ENCODE data around the gene CLIC1.

CLIC1 gene

DNA sequence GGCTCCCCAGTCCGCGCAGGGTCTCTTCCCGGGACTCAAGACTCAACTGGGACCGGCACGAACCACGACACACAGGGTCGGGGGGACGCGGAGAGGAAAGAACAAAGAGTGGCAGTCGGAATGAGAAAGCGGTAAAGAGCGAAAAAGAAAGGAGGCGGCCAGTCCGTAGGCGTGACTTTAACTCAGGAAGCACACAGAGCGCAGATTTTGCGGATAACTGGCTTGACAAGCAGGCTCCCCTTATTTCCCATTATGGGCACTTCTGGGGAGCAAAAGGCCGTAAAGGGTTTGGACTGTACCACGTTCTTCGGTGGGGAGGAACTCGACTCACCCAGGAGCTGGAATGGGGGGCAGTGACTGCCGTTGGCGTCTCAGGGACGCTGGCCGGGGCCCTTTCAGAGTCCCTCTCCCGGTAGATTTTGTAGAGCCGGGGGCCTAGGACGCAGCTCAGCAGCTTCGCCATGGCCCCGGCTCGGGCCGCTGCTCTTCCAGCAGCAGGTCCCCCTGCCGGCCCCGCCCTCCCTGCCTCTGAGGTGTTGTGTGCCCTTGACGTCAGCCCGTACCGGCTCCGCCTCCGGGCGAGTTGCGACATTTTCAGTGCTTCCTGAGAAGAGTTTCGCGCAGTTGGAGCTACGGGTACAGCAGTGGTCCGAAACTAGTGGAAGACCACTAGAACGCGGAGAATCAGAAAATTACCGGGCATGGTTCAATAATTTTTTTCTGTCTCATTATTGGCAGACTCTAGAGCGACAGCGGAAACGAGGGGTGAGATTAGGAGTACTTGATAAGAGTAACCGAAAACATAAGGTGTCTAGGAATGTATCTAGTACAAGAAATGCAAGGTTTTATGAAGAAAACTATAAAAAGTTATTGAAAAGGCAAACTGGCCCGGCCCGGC is 33.3 kb downstream of the CLIC1 start, which contains the start of gene ABHD16A (continued):
- no peak for TF ChIP-seq SETDB1 (IDR thresholded peaks at IDR 0.05; ENCODE audit: insufficient read length, low read length)
- no peak for TF ChIP-seq GLI4 (tag by site-specific recombination; IDR thresholded peaks at IDR 0.05)
- peak; percentile 75 for TF ChIP-seq SP7 (tag by site-specific recombination; IDR thresholded peaks at IDR 0.05)
- TF ChIP-seq, protein P1, sequence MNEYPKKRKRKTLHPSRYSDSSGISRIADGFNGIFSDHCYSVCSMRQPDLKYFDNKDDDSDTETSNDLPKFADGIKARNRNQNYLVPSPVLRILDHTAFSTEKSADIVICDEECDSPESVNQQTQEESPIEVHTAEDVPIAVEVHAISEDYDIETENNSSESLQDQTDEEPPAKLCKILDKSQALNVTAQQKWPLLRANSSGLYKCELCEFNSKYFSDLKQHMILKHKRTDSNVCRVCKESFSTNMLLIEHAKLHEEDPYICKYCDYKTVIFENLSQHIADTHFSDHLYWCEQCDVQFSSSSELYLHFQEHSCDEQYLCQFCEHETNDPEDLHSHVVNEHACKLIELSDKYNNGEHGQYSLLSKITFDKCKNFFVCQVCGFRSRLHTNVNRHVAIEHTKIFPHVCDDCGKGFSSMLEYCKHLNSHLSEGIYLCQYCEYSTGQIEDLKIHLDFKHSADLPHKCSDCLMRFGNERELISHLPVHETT (tag by site-specific recombination; IDR thresholded peaks at IDR 0.05), result no peak
- no peak for TF ChIP-seq ZNF223 (tag by site-specific recombination; IDR thresholded peaks at IDR 0.05)
- TF ChIP-seq ZNF585B (tag by site-specific recombination; IDR thresholded peaks at IDR 0.05), result no peak
- TF ChIP-seq ZNF521 (tag by site-specific recombination; IDR thresholded peaks at IDR 0.05), result no peak
- TF ChIP-seq, protein P2, sequence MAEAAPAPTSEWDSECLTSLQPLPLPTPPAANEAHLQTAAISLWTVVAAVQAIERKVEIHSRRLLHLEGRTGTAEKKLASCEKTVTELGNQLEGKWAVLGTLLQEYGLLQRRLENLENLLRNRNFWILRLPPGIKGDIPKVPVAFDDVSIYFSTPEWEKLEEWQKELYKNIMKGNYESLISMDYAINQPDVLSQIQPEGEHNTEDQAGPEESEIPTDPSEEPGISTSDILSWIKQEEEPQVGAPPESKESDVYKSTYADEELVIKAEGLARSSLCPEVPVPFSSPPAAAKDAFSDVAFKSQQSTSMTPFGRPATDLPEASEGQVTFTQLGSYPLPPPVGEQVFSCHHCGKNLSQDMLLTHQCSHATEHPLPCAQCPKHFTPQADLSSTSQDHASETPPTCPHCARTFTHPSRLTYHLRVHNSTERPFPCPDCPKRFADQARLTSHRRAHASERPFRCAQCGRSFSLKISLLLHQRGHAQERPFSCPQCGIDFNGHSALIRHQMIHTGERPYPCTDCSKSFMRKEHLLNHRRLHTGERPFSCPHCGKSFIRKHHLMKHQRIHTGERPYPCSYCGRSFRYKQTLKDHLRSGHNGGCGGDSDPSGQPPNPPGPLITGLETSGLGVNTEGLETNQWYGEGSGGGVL (tag by site-specific recombination; IDR thresholded peaks at IDR 0.05), result no peak
- TF ChIP-seq ZEB2 (tag by site-specific recombination; IDR thresholded peaks at IDR 0.05), result peak; percentile 83
- TF ChIP-seq ZNF544 (tag by site-specific recombination; IDR thresholded peaks at IDR 0.05), result no peak
- TF ChIP-seq SP3 (tag by site-specific recombination; IDR thresholded peaks at IDR 0.05), result peak; percentile 70
- TF ChIP-seq ZNF658 (tag by site-specific recombination; IDR thresholded peaks at IDR 0.05), result no peak
- no peak for TF ChIP-seq BCL11B (tag by site-specific recombination; IDR thresholded peaks at IDR 0.05; ENCODE audit: low read depth)
- TF ChIP-seq, protein P3, sequence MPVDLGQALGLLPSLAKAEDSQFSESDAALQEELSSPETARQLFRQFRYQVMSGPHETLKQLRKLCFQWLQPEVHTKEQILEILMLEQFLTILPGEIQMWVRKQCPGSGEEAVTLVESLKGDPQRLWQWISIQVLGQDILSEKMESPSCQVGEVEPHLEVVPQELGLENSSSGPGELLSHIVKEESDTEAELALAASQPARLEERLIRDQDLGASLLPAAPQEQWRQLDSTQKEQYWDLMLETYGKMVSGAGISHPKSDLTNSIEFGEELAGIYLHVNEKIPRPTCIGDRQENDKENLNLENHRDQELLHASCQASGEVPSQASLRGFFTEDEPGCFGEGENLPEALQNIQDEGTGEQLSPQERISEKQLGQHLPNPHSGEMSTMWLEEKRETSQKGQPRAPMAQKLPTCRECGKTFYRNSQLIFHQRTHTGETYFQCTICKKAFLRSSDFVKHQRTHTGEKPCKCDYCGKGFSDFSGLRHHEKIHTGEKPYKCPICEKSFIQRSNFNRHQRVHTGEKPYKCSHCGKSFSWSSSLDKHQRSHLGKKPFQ (tag by site-specific recombination; IDR thresholded peaks at IDR 0.05), result no peak
- TF ChIP-seq ZNF561 (tag by site-specific recombination; IDR thresholded peaks at IDR 0.05; ENCODE audit: borderline replicate concordance), result peak; percentile 70; the same call in 1 of the 2 replicates
- no peak for TF ChIP-seq ZNF423 (tag by site-specific recombination; IDR thresholded peaks at IDR 0.05)
- TF ChIP-seq, protein P4, sequence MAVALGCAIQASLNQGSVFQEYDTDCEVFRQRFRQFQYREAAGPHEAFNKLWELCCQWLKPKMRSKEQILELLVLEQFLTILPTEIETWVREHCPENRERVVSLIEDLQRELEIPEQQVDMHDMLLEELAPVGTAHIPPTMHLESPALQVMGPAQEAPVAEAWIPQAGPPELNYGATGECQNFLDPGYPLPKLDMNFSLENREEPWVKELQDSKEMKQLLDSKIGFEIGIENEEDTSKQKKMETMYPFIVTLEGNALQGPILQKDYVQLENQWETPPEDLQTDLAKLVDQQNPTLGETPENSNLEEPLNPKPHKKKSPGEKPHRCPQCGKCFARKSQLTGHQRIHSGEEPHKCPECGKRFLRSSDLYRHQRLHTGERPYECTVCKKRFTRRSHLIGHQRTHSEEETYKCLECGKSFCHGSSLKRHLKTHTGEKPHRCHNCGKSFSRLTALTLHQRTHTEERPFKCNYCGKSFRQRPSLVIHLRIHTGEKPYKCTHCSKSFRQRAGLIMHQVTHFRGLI (tag by site-specific recombination; IDR thresholded peaks at IDR 0.05), result no peak
- TF ChIP-seq ZSCAN16 (tag by site-specific recombination; IDR thresholded peaks at IDR 0.05), result no peak
- TF ChIP-seq, protein P5, sequence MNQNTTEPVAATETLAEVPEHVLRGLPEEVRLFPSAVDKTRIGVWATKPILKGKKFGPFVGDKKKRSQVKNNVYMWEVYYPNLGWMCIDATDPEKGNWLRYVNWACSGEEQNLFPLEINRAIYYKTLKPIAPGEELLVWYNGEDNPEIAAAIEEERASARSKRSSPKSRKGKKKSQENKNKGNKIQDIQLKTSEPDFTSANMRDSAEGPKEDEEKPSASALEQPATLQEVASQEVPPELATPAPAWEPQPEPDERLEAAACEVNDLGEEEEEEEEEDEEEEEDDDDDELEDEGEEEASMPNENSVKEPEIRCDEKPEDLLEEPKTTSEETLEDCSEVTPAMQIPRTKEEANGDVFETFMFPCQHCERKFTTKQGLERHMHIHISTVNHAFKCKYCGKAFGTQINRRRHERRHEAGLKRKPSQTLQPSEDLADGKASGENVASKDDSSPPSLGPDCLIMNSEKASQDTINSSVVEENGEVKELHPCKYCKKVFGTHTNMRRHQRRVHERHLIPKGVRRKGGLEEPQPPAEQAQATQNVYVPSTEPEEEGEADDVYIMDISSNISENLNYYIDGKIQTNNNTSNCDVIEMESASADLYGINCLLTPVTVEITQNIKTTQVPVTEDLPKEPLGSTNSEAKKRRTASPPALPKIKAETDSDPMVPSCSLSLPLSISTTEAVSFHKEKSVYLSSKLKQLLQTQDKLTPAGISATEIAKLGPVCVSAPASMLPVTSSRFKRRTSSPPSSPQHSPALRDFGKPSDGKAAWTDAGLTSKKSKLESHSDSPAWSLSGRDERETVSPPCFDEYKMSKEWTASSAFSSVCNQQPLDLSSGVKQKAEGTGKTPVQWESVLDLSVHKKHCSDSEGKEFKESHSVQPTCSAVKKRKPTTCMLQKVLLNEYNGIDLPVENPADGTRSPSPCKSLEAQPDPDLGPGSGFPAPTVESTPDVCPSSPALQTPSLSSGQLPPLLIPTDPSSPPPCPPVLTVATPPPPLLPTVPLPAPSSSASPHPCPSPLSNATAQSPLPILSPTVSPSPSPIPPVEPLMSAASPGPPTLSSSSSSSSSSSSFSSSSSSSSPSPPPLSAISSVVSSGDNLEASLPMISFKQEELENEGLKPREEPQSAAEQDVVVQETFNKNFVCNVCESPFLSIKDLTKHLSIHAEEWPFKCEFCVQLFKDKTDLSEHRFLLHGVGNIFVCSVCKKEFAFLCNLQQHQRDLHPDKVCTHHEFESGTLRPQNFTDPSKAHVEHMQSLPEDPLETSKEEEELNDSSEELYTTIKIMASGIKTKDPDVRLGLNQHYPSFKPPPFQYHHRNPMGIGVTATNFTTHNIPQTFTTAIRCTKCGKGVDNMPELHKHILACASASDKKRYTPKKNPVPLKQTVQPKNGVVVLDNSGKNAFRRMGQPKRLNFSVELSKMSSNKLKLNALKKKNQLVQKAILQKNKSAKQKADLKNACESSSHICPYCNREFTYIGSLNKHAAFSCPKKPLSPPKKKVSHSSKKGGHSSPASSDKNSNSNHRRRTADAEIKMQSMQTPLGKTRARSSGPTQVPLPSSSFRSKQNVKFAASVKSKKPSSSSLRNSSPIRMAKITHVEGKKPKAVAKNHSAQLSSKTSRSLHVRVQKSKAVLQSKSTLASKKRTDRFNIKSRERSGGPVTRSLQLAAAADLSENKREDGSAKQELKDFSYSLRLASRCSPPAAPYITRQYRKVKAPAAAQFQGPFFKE (tag by site-specific recombination; IDR thresholded peaks at IDR 0.05; ENCODE audit: borderline replicate concordance), result no peak
- TF ChIP-seq, protein P6, sequence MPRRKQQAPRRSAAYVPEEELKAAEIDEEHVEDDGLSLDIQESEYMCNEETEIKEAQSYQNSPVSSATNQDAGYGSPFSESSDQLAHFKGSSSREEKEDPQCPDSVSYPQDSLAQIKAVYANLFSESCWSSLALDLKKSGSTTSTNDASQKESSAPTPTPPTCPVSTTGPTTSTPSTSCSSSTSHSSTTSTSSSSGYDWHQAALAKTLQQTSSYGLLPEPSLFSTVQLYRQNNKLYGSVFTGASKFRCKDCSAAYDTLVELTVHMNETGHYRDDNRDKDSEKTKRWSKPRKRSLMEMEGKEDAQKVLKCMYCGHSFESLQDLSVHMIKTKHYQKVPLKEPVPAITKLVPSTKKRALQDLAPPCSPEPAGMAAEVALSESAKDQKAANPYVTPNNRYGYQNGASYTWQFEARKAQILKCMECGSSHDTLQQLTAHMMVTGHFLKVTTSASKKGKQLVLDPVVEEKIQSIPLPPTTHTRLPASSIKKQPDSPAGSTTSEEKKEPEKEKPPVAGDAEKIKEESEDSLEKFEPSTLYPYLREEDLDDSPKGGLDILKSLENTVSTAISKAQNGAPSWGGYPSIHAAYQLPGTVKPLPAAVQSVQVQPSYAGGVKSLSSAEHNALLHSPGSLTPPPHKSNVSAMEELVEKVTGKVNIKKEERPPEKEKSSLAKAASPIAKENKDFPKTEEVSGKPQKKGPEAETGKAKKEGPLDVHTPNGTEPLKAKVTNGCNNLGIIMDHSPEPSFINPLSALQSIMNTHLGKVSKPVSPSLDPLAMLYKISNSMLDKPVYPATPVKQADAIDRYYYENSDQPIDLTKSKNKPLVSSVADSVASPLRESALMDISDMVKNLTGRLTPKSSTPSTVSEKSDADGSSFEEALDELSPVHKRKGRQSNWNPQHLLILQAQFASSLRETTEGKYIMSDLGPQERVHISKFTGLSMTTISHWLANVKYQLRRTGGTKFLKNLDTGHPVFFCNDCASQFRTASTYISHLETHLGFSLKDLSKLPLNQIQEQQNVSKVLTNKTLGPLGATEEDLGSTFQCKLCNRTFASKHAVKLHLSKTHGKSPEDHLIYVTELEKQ (tag by site-specific recombination; IDR thresholded peaks at IDR 0.05; ENCODE audit: borderline replicate concordance), result no peak

Measured in HEK293 (cell line).